Activated CD4-positive, alpha-beta T cell treated with anti-CD3 and anti-CD28 coated beads, Interleukin-2, amount 50 U/mL, for 4 hours (primary cell): Measurements from ENCODE around the gene CAMK1G.
A peak's percentile ranks its signal among the peaks of the same experiment; 100 is the strongest.

ENCODE experiments used
- DNase-seq, 2 experiments: peaks; one replicate each; pipeline ENCODE4 v3.0.0-alpha.2; 2020

The CAMK1G gene

GRCh38 chr1:209621286-209621685 is 37.8 kb downstream of the CAMK1G start:
- no peak for DNase-seq

GRCh38 chr1:209621741-209622655 is 38.5 kb downstream of the CAMK1G start:
- DNase-seq: no peak

GRCh38 chr1:209622841-209623829 is 39.6 kb downstream of the CAMK1G start:
- DNase-seq: no peak

- DNase-seq: no peak
Observed at GRCh38 chr1:209624558-209625549, 41.3 kb downstream of the CAMK1G start.

- DNase-seq: no peak
Observed at GRCh38 chr1:209625791-209626285, 42.3 kb downstream of the CAMK1G start.

- no peak for DNase-seq
Observed at GRCh38 chr1:209626346-209627026, 43.0 kb downstream of the CAMK1G start.

- DNase-seq: no peak
Observed at GRCh38 chr1:209627027-209627731, 43.7 kb downstream of the CAMK1G start.

- peak; percentile 69 to 71 for DNase-seq
Observed at GRCh38 chr1:209627732-209628196, 44.2 kb downstream of the CAMK1G start.

GRCh38 chr1:209628618-209629299 is 45.2 kb downstream of the CAMK1G start:
- no peak for DNase-seq

GRCh38 chr1:209629621-209630382 is 46.3 kb downstream of the CAMK1G start:
- no peak for DNase-seq

- no peak for DNase-seq
Observed at GRCh38 chr1:209630383-209631225, 47.1 kb downstream of the CAMK1G start.

GRCh38 chr1:209633335-209633997 is 50.0 kb downstream of the CAMK1G start:
- DNase-seq: no peak

- no peak for DNase-seq
Observed at GRCh38 chr1:209634005-209634737, 50.7 kb downstream of the CAMK1G start.

GRCh38 chr1:209635850-209636249 is 52.3 kb downstream of the CAMK1G start:
- DNase-seq: no peak

- DNase-seq: no peak
Observed at GRCh38 chr1:209641832-209642172, 58.3 kb downstream of the CAMK1G start.

- no peak for DNase-seq
Observed at GRCh38 chr1:209642816-209643215, 59.3 kb downstream of the CAMK1G start.
